ENCODE measurements around the gene OXSR1.

DNA sequence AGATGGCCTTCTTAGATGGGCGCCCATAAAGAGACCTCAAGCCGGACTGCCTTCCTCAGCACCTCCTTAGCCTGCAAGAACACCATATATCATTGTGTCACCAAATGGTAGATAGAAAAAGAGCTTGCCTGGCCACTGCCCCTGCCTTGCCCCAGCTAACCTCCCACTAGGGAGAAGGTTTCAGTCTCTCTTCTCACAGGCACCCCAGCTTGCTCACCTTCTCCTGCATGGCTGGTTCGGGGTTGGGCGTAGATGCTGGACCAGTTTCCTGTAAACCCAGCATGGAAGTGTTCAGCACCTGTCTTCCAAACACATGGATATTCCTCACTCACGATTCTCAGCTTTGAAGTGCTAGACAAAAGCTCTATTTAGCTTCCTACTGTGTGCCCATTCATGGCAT, 113.5 kb downstream of the OXSR1 start:
- TF ChIP-seq, protein P1, sequence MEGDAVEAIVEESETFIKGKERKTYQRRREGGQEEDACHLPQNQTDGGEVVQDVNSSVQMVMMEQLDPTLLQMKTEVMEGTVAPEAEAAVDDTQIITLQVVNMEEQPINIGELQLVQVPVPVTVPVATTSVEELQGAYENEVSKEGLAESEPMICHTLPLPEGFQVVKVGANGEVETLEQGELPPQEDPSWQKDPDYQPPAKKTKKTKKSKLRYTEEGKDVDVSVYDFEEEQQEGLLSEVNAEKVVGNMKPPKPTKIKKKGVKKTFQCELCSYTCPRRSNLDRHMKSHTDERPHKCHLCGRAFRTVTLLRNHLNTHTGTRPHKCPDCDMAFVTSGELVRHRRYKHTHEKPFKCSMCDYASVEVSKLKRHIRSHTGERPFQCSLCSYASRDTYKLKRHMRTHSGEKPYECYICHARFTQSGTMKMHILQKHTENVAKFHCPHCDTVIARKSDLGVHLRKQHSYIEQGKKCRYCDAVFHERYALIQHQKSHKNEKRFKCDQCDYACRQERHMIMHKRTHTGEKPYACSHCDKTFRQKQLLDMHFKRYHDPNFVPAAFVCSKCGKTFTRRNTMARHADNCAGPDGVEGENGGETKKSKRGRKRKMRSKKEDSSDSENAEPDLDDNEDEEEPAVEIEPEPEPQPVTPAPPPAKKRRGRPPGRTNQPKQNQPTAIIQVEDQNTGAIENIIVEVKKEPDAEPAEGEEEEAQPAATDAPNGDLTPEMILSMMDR (IDR thresholded peaks at IDR 0.05): no peak
- TF ChIP-seq POLR2A (IDR thresholded peaks at IDR 0.05) (no peak), EP300 (IDR thresholded peaks at IDR 0.05) (no peak)
